ENCODE measurements around the gene TRABD2B.

- TF ChIP-seq CTCF (conservative IDR thresholded peaks at IDR 0.05) (no peak), ZFX (IDR thresholded peaks at IDR 0.05) (no peak)
Observed at GRCh38 chr1:47787560-47787959, 209.6 kb downstream of the TRABD2B start.

All from C4-2B (cell line).